Osteocyte (in vitro differentiated cells): ENCODE data around the gene B3GNT5. TPM values are rescaled to one million over a fixed set of nuclear protein-coding genes. Genes with fewer than 3 reads are reported as not detected.

Source experiments
- DNase-seq: peaks from one replicate; pipeline ENCODE4 v3.0.0; 2021; ENCODE audit warnings: mixed read lengths; ENCODE audit not compliant: unreplicated experiment; ENCODE audit errors: extremely low spot score
- H3K27ac Mint-ChIP-seq: one replicate; pipeline ENCODE4 v1.8.0; 2021; ENCODE audit warnings: mild to moderate bottlenecking, mixed read lengths; ENCODE audit not compliant: unreplicated experiment
- H3K27me3 Mint-ChIP-seq: one replicate; pipeline ENCODE4 v1.8.0; 2021; ENCODE audit warnings: mixed read lengths; ENCODE audit not compliant: unreplicated experiment
- H3K36me3 Mint-ChIP-seq: one replicate; pipeline ENCODE4 v1.8.0; 2021; ENCODE audit warnings: mixed read lengths; ENCODE audit not compliant: unreplicated experiment
- H3K4me1 Mint-ChIP-seq: one replicate; pipeline ENCODE4 v1.8.0; 2021; ENCODE audit warnings: mixed read lengths; ENCODE audit not compliant: unreplicated experiment
- H3K4me3 Mint-ChIP-seq: one replicate; pipeline ENCODE4 v1.8.0; 2021; ENCODE audit warnings: mild to moderate bottlenecking, moderate library complexity, mixed read lengths; ENCODE audit not compliant: unreplicated experiment
- H3K9me3 Mint-ChIP-seq: one replicate; pipeline ENCODE4 v1.8.0; 2021; ENCODE audit warnings: mixed read lengths; ENCODE audit not compliant: unreplicated experiment
- total RNA-seq: library from RNA; stranded (reverse); gene quantifications from 2 replicates; pipeline ENCODE4 v1.2.1, GENCODE V29; 2021
- TF ChIP-seq, protein P1 (sequence below): fragments of 200-600 bp; sonication (generic); IDR thresholded peaks from 2 replicates; pipeline ENCODE4 v1.5.0; 2021; ENCODE audit warnings: antibody characterized with exemption, mild to moderate bottlenecking, moderate library complexity

B3GNT5 gene
- total RNA-seq, 1 donor from 2014 or later: 20.6 TPM

DNA sequence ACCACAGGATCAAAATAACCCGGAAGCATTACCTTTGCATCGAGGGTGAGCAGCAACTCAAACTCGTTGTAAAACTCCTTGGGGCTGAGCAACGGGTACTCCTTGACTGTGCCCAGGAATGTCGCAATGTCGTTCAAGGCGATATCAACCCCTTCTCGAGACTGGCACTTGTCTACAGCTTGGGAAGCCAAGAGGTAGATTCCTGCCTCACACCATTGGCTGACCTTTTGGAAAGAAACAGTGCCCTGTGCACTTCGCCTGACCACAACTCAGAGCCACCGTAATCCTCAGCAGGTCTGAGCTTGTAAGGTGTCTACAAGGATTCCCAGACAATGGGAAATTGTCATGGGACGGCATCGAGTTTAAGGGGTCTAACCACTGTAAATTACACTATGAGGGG is 43.9 kb downstream of the B3GNT5 start:
- Mint-ChIP-seq H3K27me3 (no peaks in the 10 kb centered on the region), H3K27ac (no peak overlapping the region), H3K4me3 (no peak overlapping the region), H3K9me3 (no peaks in the 10 kb centered on the region), H3K4me1 (peaks cover 52% of the 10 kb centered on the region), H3K36me3 (peaks cover 11% of the 10 kb centered on the region)
- DNase-seq: no peak
- TF ChIP-seq, protein P1, sequence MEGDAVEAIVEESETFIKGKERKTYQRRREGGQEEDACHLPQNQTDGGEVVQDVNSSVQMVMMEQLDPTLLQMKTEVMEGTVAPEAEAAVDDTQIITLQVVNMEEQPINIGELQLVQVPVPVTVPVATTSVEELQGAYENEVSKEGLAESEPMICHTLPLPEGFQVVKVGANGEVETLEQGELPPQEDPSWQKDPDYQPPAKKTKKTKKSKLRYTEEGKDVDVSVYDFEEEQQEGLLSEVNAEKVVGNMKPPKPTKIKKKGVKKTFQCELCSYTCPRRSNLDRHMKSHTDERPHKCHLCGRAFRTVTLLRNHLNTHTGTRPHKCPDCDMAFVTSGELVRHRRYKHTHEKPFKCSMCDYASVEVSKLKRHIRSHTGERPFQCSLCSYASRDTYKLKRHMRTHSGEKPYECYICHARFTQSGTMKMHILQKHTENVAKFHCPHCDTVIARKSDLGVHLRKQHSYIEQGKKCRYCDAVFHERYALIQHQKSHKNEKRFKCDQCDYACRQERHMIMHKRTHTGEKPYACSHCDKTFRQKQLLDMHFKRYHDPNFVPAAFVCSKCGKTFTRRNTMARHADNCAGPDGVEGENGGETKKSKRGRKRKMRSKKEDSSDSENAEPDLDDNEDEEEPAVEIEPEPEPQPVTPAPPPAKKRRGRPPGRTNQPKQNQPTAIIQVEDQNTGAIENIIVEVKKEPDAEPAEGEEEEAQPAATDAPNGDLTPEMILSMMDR: no peak

DNA sequence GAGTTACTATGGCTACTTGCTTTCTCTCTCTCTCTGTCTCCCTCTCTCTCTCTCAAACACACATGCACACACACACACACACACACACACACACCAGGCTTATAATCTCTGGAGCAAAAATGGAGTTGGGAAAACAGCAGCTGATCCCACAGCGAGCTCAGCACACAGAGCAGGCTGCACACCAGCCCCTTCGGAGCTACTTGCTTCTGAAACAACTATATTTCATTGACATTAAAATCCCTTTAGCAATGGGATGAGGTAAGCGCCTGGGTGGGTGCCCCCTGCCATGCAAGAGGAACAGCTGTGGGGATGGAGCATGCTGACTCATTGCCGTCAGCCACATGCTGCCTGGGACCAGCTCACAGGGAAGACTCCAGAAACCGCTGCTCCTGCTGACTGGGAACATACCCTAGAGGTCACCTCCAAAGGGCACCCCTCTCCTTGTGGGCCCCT is 45.7 kb downstream of the B3GNT5 start:
- TF ChIP-seq, protein P1: no peak
- Mint-ChIP-seq H3K27me3 (no peaks in the 10 kb centered on the region), H3K4me1 (peaks cover 56% of the 10 kb centered on the region), H3K4me3 (peak overlapping the region; percentile 64), H3K27ac (peak overlapping the region; percentile 94), H3K9me3 (no peaks in the 10 kb centered on the region), H3K36me3 (peaks cover 11% of the 10 kb centered on the region)
- DNase-seq: peak; percentile 93

GRCh38 chr3:183299976-183300375 is 46.9 kb downstream of the B3GNT5 start:
- TF ChIP-seq, protein P1: no peak
- no peak for DNase-seq
- Mint-ChIP-seq H3K4me1 (peaks cover 55% of the 10 kb centered on the region), H3K27me3 (no peaks in the 10 kb centered on the region), H3K4me3 (no peak overlapping the region), H3K36me3 (peaks cover 11% of the 10 kb centered on the region), H3K27ac (no peak overlapping the region), H3K9me3 (no peaks in the 10 kb centered on the region)

- Mint-ChIP-seq H3K9me3 (no peaks in the 10 kb centered on the region), H3K36me3 (peaks cover 7% of the 10 kb centered on the region), H3K4me3 (no peak overlapping the region), H3K4me1 (peaks cover 46% of the 10 kb centered on the region), H3K27me3 (no peaks in the 10 kb centered on the region), H3K27ac (no peak overlapping the region)
- TF ChIP-seq, protein P1: no peak
- DNase-seq: no peak
These were observed 48.0 kb downstream of the B3GNT5 start for GRCh38 chr3:183300996-183301562.

GRCh38 chr3:183301937-183302580 is 49.0 kb downstream of the B3GNT5 start:
- Mint-ChIP-seq H3K36me3 (no peaks in the 10 kb centered on the region), H3K4me3 (no peak overlapping the region), H3K27ac (no peak overlapping the region), H3K9me3 (no peaks in the 10 kb centered on the region), H3K27me3 (no peaks in the 10 kb centered on the region), H3K4me1 (peaks cover 45% of the 10 kb centered on the region)
- DNase-seq: no peak
- TF ChIP-seq, protein P1: no peak
